PC-3 (cell line): ENCODE measurements around the gene AKAP13. TPM values are rescaled to one million over a fixed set of nuclear protein-coding genes. Genes with fewer than 3 reads are reported as not detected.

ENCODE experiments used
- ATAC-seq: fragments of 200-7000 bp; cut with Tn5 transposase; 2 replicates; pipeline ENCODE4 v1.9.1; 2020; ENCODE audit warnings: mild to moderate bottlenecking, moderate library complexity
- BruUV-seq: library from RNA; stranded (reverse); fragments of 400-500 nt; replicated peaks from 2 replicates; lab custom pipeline; 2021; lab: Mats Ljungman, UMichigan
- CTCF ChIA-PET: fragments of 300-600 bp; sonication (Branson Sonifier 250); formaldehyde crosslinking; loops from one replicate; lab custom pipeline; 2022; ENCODE audit warnings: antibody characterized with exemption; lab: Charles Lee
- POLR2A ChIA-PET: fragments of 300-600 bp; sonication (Branson Sonifier 250); formaldehyde crosslinking; loops from one replicate; lab custom pipeline; 2022; ENCODE audit warnings: antibody characterized with exemption; ENCODE audit not compliant: unreplicated experiment; lab: Charles Lee
- DNase-seq: peaks from one replicate; pipeline ENCODE4 v3.0.0-alpha.2; 2015
- H2AFZ ChIP-seq: fragments of 300-600 bp; sonication (generic); 2 replicates; pipeline ENCODE4 v1.6.0; 2016; ENCODE audit warnings: antibody characterized with exemption, low read length
- H3F3A ChIP-seq: fragments of 300-600 bp; sonication (generic); one replicate; pipeline ENCODE4 v1.6.0; 2017; ENCODE audit warnings: antibody characterized with exemption, low read length, control low read depth, mild to moderate bottlenecking; ENCODE audit not compliant: unreplicated experiment
- H3K27ac ChIP-seq: fragments of 300-600 bp; sonication (generic); 2 replicates; pipeline ENCODE4 v1.5.1; 2016; ENCODE audit warnings: mild to moderate bottlenecking, low read length
- H3K27me3 ChIP-seq: fragments of 300-600 bp; sonication (generic); 2 replicates; pipeline ENCODE4 v1.6.1; 2016; ENCODE audit warnings: low read length, mixed read lengths
- H3K36me3 ChIP-seq: fragments of 300-600 bp; sonication (generic); 2 replicates; pipeline ENCODE4 v1.6.1; 2016; ENCODE audit warnings: low read depth, mixed run types, low read length, mixed read lengths
- H3K4me1 ChIP-seq: fragments of 300-600 bp; sonication (generic); 2 replicates; pipeline ENCODE4 v1.5.1; 2016; ENCODE audit warnings: low read length; ENCODE audit not compliant: insufficient read depth
- H3K4me2 ChIP-seq: fragments of 300-600 bp; sonication (generic); 2 replicates; pipeline ENCODE4 v1.6.0; 2016; ENCODE audit warnings: low read length
- H3K4me3 ChIP-seq: fragments of 300-600 bp; sonication (generic); 2 replicates; pipeline ENCODE4 v1.5.1; 2016; ENCODE audit warnings: mild to moderate bottlenecking, low read length, mixed read lengths
- H3K79me2 ChIP-seq: fragments of 300-600 bp; sonication (generic); 2 replicates; pipeline ENCODE4 v1.6.1; 2017; ENCODE audit warnings: low read length, mixed read lengths
- H3K9ac ChIP-seq: fragments of 300-600 bp; sonication (generic); 2 replicates; pipeline ENCODE4 v1.6.0; 2016; ENCODE audit warnings: mild to moderate bottlenecking, low read length
- H3K9me2 ChIP-seq: fragments of 300-600 bp; sonication (generic); replicated peaks from 2 replicates; pipeline ENCODE4 v1.6.1; 2016; ENCODE audit warnings: mixed run types, low read length, mixed read lengths
- H3K9me3 ChIP-seq: fragments of 300-600 bp; sonication (generic); 2 replicates; pipeline ENCODE4 v1.6.1; 2016; ENCODE audit warnings: low read length, mixed read lengths
- H4K20me1 ChIP-seq: fragments of 300-600 bp; sonication (generic); 2 replicates; pipeline ENCODE4 v1.6.1; 2016; ENCODE audit warnings: low read length, mixed read lengths
- CTCF ChIP-seq: fragments of 300-600 bp; sonication (generic); conservative IDR thresholded peaks from 2 replicates; pipeline ENCODE4 v1.5.1; 2017; ENCODE audit warnings: antibody characterized with exemption, low read depth, mild to moderate bottlenecking, low read length
- EZH2 ChIP-seq: fragments of 300-600 bp; sonication (generic); IDR thresholded peaks from one replicate; pipeline ENCODE4 v1.6.1; 2017; ENCODE audit warnings: antibody characterized with exemption, mild to moderate bottlenecking, low read length; ENCODE audit not compliant: unreplicated experiment
- EZH2phosphoT487 ChIP-seq: fragments of 300-600 bp; sonication (generic); IDR thresholded peaks from 2 replicates; pipeline ENCODE4 v1.6.1; 2018; ENCODE audit warnings: mild to moderate bottlenecking, antibody characterized with exemption, low read length, borderline replicate concordance
- intact Hi-C: fragments of 100-400 bp; cut with micrococcal nuclease; formaldehyde crosslinking; loops from 2 replicates; pipeline ENCODE4 v1.9.0; 2023
- total RNA-seq: library from RNA; depleted of rRNA; stranded (reverse); fragments of >200 nt; gene quantifications from 2 replicates; pipeline ENCODE4 v1.2.3, GENCODE V29; 2014

AKAP13 gene
- total RNA-seq, 1 experiment from 2014 or later, result 36.8 TPM

GRCh38 chr15:85562824-85563223 is 182.4 kb downstream of the AKAP13 start:
- Histone ChIP-seq H3K79me2 (no peaks in the 10 kb centered on the region), H3K9me2 (no peaks in the 10 kb centered on the region), H2AFZ (no peak overlapping the region), H3K4me1 (no peaks in the 10 kb centered on the region), H3F3A (no peaks in the 10 kb centered on the region), H3K27ac (no peak overlapping the region), H3K4me2 (no peak overlapping the region), H3K36me3 (no peaks in the 10 kb centered on the region), H3K9ac (no peak overlapping the region), H3K27me3 (no peaks in the 10 kb centered on the region), H4K20me1 (no peaks in the 10 kb centered on the region), H3K4me3 (no peak overlapping the region), H3K9me3 (no peaks in the 10 kb centered on the region)
- ChIA-PET CTCF (no interaction called here), POLR2A (no interaction called here)
- DNase-seq, result no peak
- no peak for ATAC-seq
- no peak for TF ChIP-seq CTCF
- no peak for TF ChIP-seq EZH2phosphoT487
- TF ChIP-seq EZH2, result no peak
- intact Hi-C loops, result no loop called here
- no TSS peak for BruUV-seq

- Histone ChIP-seq H3K36me3 (no peaks in the 10 kb centered on the region), H3K9me3 (no peaks in the 10 kb centered on the region), H3K9me2 (no peaks in the 10 kb centered on the region), H3F3A (no peaks in the 10 kb centered on the region), H3K4me1 (no peaks in the 10 kb centered on the region), H3K27me3 (no peaks in the 10 kb centered on the region), H3K79me2 (no peaks in the 10 kb centered on the region), H3K9ac (no peak overlapping the region), H3K27ac (no peak overlapping the region), H4K20me1 (no peaks in the 10 kb centered on the region), H2AFZ (no peak overlapping the region), H3K4me3 (no peak overlapping the region), H3K4me2 (no peak overlapping the region)
- no peak for DNase-seq
- intact Hi-C loops, result no loop called here
- no peak for ATAC-seq
- BruUV-seq, result no TSS peak
- TF ChIP-seq CTCF, result no peak
- POLR2A ChIA-PET, result no interaction called here
- CTCF ChIA-PET, result no interaction called here
Measured at GRCh38 chr15:85563328-85563727, 182.9 kb downstream of the AKAP13 start.

GRCh38 chr15:85563731-85564130 is 183.3 kb downstream of the AKAP13 start:
- H3K27me3 ChIP-seq, result no peaks in the 10 kb centered on the region
- no TSS peak for BruUV-seq
- H3K9me3 ChIP-seq, result no peaks in the 10 kb centered on the region
- intact Hi-C loops, result no loop called here
- H3K9me2 ChIP-seq, result no peaks in the 10 kb centered on the region
- no peaks in the 10 kb centered on the region for H3K4me1 ChIP-seq
- ATAC-seq, result no peak
- no peak overlapping the region for H2AFZ ChIP-seq
- TF ChIP-seq EZH2 (no peak), CTCF (no peak), EZH2phosphoT487 (no peak)
- no peaks in the 10 kb centered on the region for H3F3A ChIP-seq
- no peaks in the 10 kb centered on the region for H3K79me2 ChIP-seq
- no peaks in the 10 kb centered on the region for H4K20me1 ChIP-seq
- H3K36me3 ChIP-seq, result no peaks in the 10 kb centered on the region
- no peak overlapping the region for H3K27ac ChIP-seq
- ChIA-PET POLR2A (no interaction called here), CTCF (no interaction called here)
- no peak overlapping the region for H3K4me2 ChIP-seq
- H3K9ac ChIP-seq, result no peak overlapping the region
- DNase-seq, result no peak
- no peak overlapping the region for H3K4me3 ChIP-seq
